GM19239 (cell line): ENCODE data around the gene KCNIP1.

Experiments
- DNase-seq: peaks from one replicate; pipeline ENCODE4 v3.0.0; 2011; ENCODE audit warnings: low spot score; ENCODE audit not compliant: insufficient read length
- FAIRE-seq: peaks from 2 replicates; lab custom pipeline; 2011; peaks lifted over from hg19 to GRCh38; lab: Jason Lieb, UNC

Gene KCNIP1

GRCh38 chr5:170585273-170585948 is 81.6 kb downstream of the KCNIP1 start:
- FAIRE-seq (no peak), DNase-seq (no peak)

- no peak for FAIRE-seq
- DNase-seq, result no peak
Observed at GRCh38 chr5:170587808-170588207, 84.0 kb downstream of the KCNIP1 start.

GRCh38 chr5:170589643-170590042 is 85.8 kb downstream of the KCNIP1 start:
- FAIRE-seq, result no peak
- no peak for DNase-seq

- DNase-seq (no peak), FAIRE-seq (no peak)
Observed at GRCh38 chr5:170590566-170590965, 86.7 kb downstream of the KCNIP1 start.

- DNase-seq (no peak), FAIRE-seq (no peak)
Observed at GRCh38 chr5:170591054-170591453, 87.2 kb downstream of the KCNIP1 start.

- no peak for FAIRE-seq
- no peak for DNase-seq
Observed at GRCh38 chr5:170596482-170597044, 92.7 kb downstream of the KCNIP1 start.

- no peak for DNase-seq
- no peak for FAIRE-seq
Observed at GRCh38 chr5:170597109-170597751, 93.4 kb downstream of the KCNIP1 start.

GRCh38 chr5:170597872-170598271 is 94.1 kb downstream of the KCNIP1 start:
- FAIRE-seq (no peak), DNase-seq (no peak)

GRCh38 chr5:170599756-170600155 is 95.9 kb downstream of the KCNIP1 start:
- no peak for FAIRE-seq
- no peak for DNase-seq

GRCh38 chr5:170601619-170602018 is 97.8 kb downstream of the KCNIP1 start:
- DNase-seq (no peak), FAIRE-seq (no peak)

- FAIRE-seq, result no peak
- no peak for DNase-seq
Observed at GRCh38 chr5:170603109-170603508, 99.3 kb downstream of the KCNIP1 start.

GRCh38 chr5:170603578-170604565 is 100.1 kb downstream of the KCNIP1 start:
- DNase-seq (peak; percentile 43), FAIRE-seq (no peak)

GRCh38 chr5:170606941-170607340 is 103.1 kb downstream of the KCNIP1 start:
- DNase-seq (no peak), FAIRE-seq (no peak)

- FAIRE-seq, result no peak
- no peak for DNase-seq
Observed at GRCh38 chr5:170611449-170612090, 107.8 kb downstream of the KCNIP1 start.

- DNase-seq (no peak), FAIRE-seq (no peak)
Observed at GRCh38 chr5:170612256-170612678, 108.4 kb downstream of the KCNIP1 start.

- DNase-seq, result no peak
- no peak for FAIRE-seq
Observed at GRCh38 chr5:170614065-170614490, 110.3 kb downstream of the KCNIP1 start.

GRCh38 chr5:170614720-170615119 is 110.9 kb downstream of the KCNIP1 start:
- FAIRE-seq, result no peak
- DNase-seq, result no peak

- DNase-seq (no peak), FAIRE-seq (no peak)
Observed at GRCh38 chr5:170617533-170618490, 114.0 kb downstream of the KCNIP1 start.

- FAIRE-seq (no peak), DNase-seq (no peak)
Observed at GRCh38 chr5:170619869-170620268, 116.0 kb downstream of the KCNIP1 start.
